Spleen (tissue), 7 donors: ENCODE measurements around the gene PCDHGB1.

Experiments
- CTCF ChIP-seq, 11 experiments: fragments of 200-600 bp in 7 of 11; fragments of 450-650 bp in 4 of 11; sonication (generic) in 4 of 11; IDR thresholded peaks in 8 of 11; conservative IDR thresholded peaks in 3 of 11; 1 replicate in 7 of 11; 2 replicates in 4 of 11; pipeline versions ENCODE4 v1.4.0 to v1.8.0; 2016 to 2021; ENCODE audit warnings: antibody characterized with exemption in 11 of 11, inconsistent platforms in 4 of 11, mild to moderate bottlenecking in 1 of 11
- POLR2A ChIP-seq, 3 donors: fragments of 450-650 bp; IDR thresholded peaks; one replicate each; pipeline ENCODE4 v1.5.1; 2017; ENCODE audit warnings: antibody characterized with exemption in 3 of 3, mild to moderate bottlenecking in 1 of 3
- donor health status: DM: no; HTN: no; CAD: no; lungs with moderate emphysema.
- donor health status: DM: no; HTN: no; CAD: no.
- donor health status: DM: no; HTN: no; CAD: no.

DNA sequence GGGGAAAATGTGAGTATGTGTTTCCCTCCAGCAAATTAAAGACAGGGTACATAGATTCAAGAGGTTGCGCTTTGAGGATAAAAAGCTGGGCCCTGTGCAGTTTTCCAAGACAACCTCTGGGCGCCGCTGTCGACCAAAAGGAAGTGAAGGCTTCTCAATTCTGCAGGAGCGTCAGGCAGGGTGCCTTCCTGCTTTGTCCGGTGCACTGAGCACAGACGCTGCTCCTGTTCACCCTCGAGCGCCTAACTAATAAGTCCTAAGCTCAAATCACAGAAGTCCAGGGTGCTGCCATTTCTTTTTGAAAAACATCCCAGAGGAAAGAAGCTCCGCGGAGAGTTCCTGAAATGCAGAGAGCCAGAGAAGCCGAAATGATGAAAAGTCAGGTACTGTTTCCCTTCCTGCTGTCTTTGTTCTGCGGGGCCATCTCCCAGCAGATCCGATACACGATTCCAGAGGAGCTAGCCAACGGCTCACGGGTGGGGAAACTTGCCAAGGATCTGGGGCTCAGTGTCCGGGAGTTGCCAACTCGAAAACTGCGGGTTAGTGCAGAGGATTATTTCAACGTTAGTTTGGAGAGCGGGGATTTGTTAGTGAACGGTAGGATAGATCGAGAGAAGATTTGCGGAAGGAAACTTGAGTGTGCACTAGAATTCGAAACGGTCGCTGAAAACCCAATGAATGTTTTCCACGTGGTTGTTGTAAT is at the start of gene PCDHGB1:
- TF ChIP-seq CTCF (IDR thresholded peaks at IDR 0.05 in 8 of 11, conservative IDR thresholded peaks at IDR 0.05 in 3 of 11), result peak in 2 of 11 experiments; percentile 23 to 32
- TF ChIP-seq POLR2A (IDR thresholded peaks at IDR 0.05), result no peak
